Liver (tissue), 3 donors: ENCODE data around the gene ZNF484.

Experiments used
- CTCF ChIP-seq: fragments of 150-350 bp; IDR thresholded peaks from 2 replicates; pipeline ENCODE4 v1.5.1; 2017; ENCODE audit warnings: improper control_type of control experiment, low read depth, low read length; ENCODE audit not compliant: missing input control
- EGR1 ChIP-seq, 2 donors: IDR thresholded peaks; 2 replicates each; pipeline ENCODE4 v1.6.1; 2016 to 2018; ENCODE audit warnings: antibody characterized with exemption in 2 of 2, low read depth in 2 of 2
- FOXA2 ChIP-seq: IDR thresholded peaks from 2 replicates; pipeline ENCODE4 v1.6.1; 2016; ENCODE audit warnings: antibody characterized with exemption
- HNF4G ChIP-seq: IDR thresholded peaks from 2 replicates; pipeline ENCODE4 v1.6.1; 2016; ENCODE audit warnings: antibody characterized with exemption
- MAX ChIP-seq: IDR thresholded peaks from 2 replicates; pipeline ENCODE4 v1.6.1; 2016; ENCODE audit warnings: antibody characterized with exemption
- REST ChIP-seq: IDR thresholded peaks from 2 replicates; pipeline ENCODE4 v1.6.1; 2016; ENCODE audit warnings: antibody characterized with exemption, mild to moderate bottlenecking
- RXRA ChIP-seq, 2 donors: IDR thresholded peaks; 2 replicates each; pipeline ENCODE4 v1.6.1; 2017 to 2018; ENCODE audit warnings: antibody characterized with exemption in 2 of 2, mild to moderate bottlenecking in 1 of 2
- SP1 ChIP-seq: IDR thresholded peaks from 2 replicates; pipeline ENCODE4 v1.6.1; 2018; ENCODE audit warnings: antibody characterized with exemption, mild to moderate bottlenecking
- TAF1 ChIP-seq: conservative IDR thresholded peaks from 2 replicates; pipeline ENCODE4 v1.6.1; 2016; ENCODE audit warnings: antibody characterized with exemption, mild to moderate bottlenecking
- YY1 ChIP-seq: IDR thresholded peaks from 2 replicates; pipeline ENCODE4 v1.6.1; 2016; ENCODE audit warnings: antibody characterized with exemption, mild to moderate bottlenecking
- TF ChIP-seq, protein P1 (sequence below): IDR thresholded peaks from 2 replicates; pipeline ENCODE4 v1.6.1; 2016; ENCODE audit warnings: antibody characterized with exemption
- donor health status: healthy.
- donor health status: healthy.

- no peak for TF ChIP-seq CTCF
- no peak for TF ChIP-seq MAX
- TF ChIP-seq FOXA2 = no peak
- no peak for TF ChIP-seq TAF1
- no peak for TF ChIP-seq YY1
- no peak for TF ChIP-seq RXRA (IDR thresholded peaks at IDR 0.05)
- TF ChIP-seq REST = no peak
- TF ChIP-seq, protein P1, sequence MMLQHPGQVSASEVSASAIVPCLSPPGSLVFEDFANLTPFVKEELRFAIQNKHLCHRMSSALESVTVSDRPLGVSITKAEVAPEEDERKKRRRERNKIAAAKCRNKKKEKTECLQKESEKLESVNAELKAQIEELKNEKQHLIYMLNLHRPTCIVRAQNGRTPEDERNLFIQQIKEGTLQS = no peak
- no peak for TF ChIP-seq HNF4G
- TF ChIP-seq EGR1 (IDR thresholded peaks at IDR 0.05; ENCODE audit: low read depth in 2 of 2) = no peak
- TF ChIP-seq SP1 = no peak
Measured at GRCh38 chr9:92807757-92808725, 69.8 kb downstream of the ZNF484 start.
